ENCODE measurements around the gene LIMS1.
"Not testable (repeated sequence)": the region's sequence is repeated elsewhere in the genome, so short reads cannot be mapped to it uniquely, and the experiment has no call there.

Gene LIMS1, protein sequence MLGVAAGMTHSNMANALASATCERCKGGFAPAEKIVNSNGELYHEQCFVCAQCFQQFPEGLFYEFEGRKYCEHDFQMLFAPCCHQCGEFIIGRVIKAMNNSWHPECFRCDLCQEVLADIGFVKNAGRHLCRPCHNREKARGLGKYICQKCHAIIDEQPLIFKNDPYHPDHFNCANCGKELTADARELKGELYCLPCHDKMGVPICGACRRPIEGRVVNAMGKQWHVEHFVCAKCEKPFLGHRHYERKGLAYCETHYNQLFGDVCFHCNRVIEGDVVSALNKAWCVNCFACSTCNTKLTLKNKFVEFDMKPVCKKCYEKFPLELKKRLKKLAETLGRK

GRCh38 chr2:108533832-108534583 lies at the start of gene LIMS1:
Gene LIMS1 (plus strand): TSS chr2:108534470. CDS start chr2:108534563, 93 bp downstream.
- DNase-seq: peak; percentile 87

DNA sequence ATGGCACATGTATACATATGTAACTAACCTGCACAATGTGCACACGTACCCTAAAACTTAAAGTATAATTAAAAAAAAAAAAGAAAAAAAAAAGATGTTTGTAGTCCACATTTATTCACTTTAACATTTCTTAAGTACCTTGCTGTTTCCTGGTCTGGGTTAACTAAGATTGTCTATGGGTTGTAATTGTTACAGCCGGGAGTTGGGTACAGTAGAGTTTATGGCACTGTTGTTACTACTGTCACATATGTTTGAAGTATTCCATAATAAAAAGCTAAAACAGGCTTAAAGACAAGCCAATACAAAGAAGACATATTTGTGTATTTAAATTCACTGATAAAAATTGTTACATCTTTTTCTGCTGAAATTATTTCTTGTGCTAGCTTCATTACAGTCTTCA lies 49.0 kb upstream of the LIMS1 start:
- DNase-seq: no peak

- no peak for DNase-seq
Observed at GRCh38 chr2:108490506-108491122, 43.7 kb upstream of the LIMS1 start.

GRCh38 chr2:108491848-108492247 lies 42.4 kb upstream of the LIMS1 start:
- no peak for DNase-seq

DNA sequence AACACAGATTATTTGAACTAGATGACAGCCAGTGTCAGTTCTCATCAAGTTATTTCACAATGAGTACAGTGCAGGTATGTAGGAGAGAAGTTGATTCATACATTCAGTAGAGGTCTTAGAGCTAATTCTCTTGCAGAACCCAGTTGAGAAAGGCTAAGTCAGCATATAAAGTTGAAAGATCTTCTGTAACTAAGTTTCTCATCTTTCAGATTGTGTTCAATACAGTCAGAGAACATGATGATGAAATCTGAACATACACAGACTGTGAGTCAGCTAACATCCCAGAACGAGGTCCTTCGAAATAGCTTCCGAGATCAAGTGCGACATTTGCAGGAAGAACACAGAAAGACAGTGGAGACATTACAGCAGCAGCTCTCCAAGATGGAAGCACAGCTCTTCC lies 41.9 kb upstream of the LIMS1 start:
- DNase-seq: no peak

- not testable (repeated sequence) for DNase-seq
Observed at GRCh38 chr2:108496167-108496566, 38.1 kb upstream of the LIMS1 start.

DNA sequence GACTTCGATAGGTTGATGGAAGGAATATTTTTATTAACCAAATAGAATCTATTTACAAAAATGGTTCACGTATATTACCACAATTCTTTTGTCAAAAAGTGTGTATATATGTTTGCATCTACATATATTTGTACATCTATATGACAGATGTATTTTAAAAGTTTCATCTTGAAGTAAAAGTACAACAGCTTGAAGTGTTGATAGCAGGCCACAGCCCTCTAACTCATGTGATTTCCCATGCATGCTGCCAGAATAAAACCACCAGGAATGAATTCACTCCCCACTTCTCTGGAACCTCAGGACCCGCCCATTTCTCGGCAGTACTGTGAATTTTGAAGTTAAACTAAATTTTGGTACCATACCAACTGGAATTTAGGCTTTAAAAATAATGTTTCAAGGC lies 26.6 kb upstream of the LIMS1 start:
- DNase-seq: not testable (repeated sequence)

DNA sequence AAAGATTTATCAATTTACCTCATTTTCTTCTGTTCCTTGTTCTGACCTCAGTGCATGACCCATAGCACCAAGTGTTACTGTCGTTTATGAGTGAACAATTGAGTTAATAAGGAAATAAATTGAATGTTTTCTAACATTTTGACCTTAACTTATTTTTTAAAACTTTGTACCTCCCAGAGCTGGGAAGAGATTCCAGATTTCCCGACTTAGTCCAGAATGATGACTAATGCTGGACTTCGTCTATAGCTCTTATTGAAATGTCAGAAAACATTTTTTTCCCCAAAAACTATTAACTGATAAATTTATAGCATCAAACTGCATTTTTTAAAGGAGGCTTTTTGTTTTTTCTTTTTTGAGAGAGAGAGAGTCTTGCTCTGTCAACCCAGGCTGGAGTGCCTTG lies 21.8 kb upstream of the LIMS1 start:
- DNase-seq: not testable (repeated sequence)

- not testable (repeated sequence) for DNase-seq
Observed at GRCh38 chr2:108514478-108514877, 19.8 kb upstream of the LIMS1 start.

DNA sequence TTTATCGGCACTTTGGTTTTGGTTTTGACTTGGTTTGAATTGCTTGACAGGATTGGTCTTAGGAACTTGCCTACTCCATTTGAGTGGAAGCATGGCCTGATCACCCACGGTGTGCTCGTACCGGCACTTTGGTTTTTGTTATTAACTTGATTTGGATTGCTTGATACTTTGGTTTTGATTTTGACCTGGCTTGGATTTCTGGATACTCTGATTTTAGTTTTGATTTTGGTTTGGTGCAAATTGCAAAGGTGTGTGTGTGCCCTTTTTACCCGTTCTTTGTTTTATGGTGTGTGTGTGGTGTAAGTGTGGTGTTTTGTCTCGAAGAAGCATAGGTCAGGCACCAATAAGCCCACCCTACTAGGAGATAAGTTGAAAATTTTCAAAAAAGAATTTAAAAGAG lies 9.6 kb upstream of the LIMS1 start:
- not testable (repeated sequence) for DNase-seq

DNA sequence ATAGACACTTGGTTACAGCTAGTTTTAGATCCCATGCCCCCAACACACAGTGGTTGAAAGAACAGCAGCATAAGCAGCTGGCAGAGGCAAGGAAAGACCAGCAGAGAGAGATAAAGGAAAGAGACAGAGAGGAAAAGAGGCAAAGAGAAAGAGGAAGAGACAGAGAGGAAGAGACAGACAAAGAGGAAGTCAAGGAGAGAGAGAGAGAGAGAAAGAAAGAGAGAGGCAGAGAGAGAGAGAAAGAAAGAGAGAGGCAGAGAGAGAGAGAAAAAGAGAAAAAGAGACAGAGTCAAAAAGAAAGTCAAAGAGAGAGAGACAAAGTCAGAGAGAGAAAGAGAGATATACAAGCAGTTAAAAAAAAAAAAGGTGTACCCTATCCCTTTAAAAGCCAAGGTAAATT lies 9.0 kb upstream of the LIMS1 start:
- not testable (repeated sequence) for DNase-seq

DNA sequence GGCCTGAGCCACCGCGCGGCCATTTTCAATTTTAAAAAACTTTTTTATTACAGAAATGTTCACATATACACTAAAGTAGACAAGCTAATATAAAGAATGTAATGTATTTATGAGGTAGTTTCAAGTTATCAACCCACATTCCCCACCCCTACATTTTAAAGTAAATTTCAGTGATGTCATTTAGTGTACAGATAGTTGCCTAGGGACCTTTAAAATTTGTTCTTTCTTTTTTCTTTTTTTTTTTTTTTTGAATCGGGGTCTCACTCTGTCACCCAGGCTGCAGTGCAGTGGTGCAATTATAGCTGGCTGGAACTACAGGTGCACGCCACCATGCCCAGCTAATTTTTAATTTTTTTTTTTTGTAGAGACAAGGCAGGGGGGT lies 2.6 kb upstream of the LIMS1 start:
- DNase-seq: no peak

- DNase-seq: peak; percentile 62
Observed at GRCh38 chr2:108534584-108535356, 500 bp downstream of the LIMS1 start.

DNA sequence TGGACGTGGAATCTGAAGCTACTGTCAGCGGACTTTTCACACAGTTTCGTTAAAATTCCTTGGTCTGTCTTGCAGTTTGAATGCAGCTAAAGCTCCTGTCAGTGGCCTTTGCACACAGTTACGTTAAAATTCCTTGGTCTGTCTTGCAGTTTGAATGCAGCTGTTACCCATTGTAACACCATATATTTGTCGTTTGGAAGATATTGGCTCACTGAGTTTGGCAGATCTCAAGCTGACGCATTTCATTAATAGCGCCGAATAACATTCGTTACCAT lies 1.0 kb downstream of the LIMS1 start:
- DNase-seq: peak; percentile 62

DNA sequence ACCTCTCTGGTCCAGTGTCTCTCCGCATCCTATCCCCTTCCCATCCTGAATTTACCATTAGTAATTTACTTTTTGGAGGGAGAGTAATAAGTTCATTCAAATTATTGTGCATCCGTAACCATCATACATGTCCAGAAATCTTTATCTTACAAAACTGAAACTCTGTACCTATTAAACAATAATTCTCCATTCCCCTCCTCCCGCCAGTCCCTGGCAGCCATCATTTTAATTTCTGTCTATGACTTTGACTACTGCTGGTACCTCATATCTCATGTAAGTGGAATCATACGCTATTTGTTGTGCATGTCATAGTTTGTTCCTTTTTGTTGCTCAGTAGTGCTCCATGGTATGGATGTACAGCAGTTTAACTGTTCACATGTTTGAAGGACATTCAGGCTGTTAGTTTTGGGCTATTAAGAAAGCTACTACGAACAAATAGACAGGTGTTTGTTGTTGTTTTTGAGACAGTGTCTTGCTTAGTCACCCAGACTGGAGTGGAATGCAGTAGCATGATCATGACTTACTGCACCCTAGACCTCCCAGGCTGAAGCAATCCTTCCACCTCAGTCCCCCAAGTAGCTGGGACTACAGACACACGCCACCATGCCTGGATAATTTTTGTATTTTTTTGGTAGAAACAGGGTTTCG lies 2.0 kb downstream of the LIMS1 start:
- no peak for DNase-seq

DNA sequence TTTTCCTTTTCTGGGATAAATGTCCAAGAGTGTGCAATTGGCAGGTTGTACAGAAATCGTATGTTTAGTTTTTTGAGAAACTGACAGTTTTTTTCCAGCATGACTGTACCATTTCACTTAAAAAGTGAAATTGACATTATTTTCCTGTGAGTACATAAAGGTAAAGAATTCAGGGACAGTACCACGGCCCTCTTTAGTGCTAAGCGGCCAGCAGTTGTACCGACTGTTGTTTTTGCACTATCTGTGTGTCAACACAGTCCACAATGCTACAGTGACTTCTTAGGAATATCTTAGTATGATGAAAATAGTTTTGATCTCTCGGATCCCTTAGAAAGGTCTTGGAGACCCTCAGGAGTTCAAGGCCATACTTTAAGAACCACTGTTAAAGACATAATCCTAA lies 2.6 kb downstream of the LIMS1 start:
- no peak for DNase-seq

DNA sequence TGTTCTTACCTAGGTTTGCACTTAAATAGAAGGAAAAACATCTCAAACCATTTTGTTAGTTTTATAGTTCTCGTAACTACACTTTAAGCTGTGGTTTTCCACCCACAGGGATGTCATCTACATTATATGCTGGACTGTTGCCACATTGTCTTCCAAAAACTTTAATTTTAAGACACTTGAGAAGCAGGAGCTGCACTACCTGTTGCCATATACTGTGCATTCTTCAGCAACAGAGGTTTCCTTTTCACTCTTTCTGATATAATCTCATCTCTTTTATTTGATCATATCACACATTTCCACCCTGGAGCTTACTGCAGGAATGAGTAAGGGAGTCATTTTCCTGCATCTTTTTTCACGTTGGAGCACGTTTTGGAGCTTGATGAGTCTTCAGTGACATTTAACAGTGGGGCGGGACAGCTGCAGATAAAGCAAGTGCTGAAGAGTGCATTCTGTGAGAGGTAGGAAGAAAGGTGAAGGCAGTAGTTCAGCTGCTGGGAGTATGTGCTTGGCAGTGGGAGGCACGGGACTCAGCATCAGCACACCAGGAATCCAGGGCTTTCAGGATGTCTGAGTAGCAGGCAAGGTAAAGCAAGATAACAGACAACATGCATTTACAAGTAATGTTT lies 3.8 kb downstream of the LIMS1 start:
- no peak for DNase-seq

DNA sequence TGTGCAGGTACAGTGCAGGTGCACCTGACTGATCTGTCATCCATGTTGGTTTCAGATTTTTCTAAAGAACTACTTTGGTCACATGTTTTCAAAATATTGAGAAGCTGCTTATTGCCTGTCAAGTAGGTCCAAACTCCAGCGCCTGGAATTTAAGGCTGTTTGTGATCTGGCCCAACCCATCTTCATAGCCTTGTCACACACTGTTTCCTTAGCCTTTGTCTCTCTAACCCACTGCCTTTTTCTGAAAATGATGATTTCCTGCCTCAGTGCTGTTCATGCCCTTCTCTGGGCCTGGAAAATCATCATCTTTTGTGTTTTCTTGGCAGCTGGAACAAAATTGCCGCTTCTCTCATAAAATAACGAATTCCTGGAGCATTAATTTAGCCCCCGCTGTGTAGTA lies 7.2 kb downstream of the LIMS1 start:
- DNase-seq: no peak

- no peak for DNase-seq
Observed at GRCh38 chr2:108542071-108542470, 7.8 kb downstream of the LIMS1 start.

DNA sequence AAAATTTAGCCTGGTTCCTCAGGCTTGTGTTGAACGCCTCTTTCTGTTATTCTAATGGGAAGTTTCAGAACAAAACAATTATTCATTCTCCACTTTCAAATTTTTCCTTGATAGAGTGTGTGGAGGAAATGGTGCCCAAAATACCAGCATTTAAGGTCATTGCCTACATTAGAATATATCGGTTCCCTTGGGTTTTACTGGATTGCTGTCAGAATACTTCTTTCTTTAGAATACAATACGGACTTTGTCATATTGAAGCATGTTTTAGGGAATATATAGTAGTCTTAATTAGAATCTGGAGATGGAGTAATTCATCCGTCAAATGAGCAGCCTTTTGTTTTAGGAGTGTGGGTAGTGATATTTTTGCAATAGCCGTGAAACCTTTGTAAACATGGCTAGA lies 13.3 kb downstream of the LIMS1 start:
- DNase-seq: no peak

- no peak for DNase-seq
Observed at GRCh38 chr2:108548208-108549003, 14.1 kb downstream of the LIMS1 start.

DNA sequence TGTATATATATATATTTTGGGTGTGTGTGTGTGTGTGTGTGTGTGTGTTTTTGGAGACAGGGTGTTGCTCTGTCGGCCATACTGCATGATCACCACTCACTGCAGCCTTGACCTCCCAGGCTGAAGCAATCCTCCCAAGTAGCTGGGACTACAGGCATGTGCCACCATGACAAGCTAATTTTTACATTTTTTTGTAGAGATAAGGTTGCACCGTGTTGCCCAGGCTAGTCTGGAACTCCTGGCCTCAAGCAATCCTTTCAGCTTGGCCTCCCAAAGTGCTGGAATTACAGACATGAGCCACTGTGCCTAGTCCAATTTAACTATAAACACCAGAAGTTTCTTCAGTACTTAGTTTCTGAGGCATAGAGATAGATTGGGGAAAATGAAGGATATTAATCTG lies 18.3 kb downstream of the LIMS1 start:
- no peak for DNase-seq

Data from midbrain (tissue), 1 donor.